ENCODE data around the gene RHEBL1. TPM values are rescaled to one million over a fixed set of nuclear protein-coding genes. Genes with fewer than 3 reads are reported as not detected.

The RHEBL1 gene
- total RNA-seq, 6 experiments from 2014 or later = 0.60 to 1.6 (median 0.86) TPM

DNA sequence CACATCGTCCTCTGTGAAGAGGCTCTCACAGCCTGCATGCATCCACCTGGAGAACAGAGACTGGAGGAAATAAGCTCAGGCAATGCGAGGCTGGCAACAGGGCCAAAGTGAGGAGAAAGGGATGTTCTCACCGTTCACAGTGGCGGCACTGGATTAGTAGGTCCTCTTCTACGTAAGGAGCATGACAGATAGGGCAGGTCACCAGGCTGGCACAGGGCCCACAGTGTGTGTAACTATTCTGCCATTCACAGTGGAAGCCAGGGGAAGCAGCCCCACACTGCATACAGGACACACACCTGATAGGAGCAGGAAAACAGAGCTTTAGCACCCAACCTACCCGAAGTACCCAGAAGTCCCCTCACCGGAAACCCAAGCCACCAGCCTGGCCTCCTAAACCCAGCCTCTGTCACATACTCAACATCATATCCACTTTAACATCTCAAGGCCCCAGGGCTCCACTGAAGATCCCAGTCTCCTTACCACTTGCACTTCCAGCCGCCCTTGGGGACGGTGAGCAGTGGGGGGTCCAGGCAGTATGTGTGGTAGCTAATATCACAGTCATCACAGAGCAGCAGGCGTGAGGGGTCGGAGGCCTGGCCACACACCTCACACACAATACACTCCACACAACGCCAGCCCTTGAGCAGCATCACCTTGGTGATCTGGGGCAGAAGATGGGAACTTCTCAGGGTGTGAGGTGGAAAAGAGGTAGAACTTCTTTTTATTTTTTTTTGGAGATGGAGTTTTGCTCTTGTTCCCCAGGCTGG is 23.5 kb downstream of the RHEBL1 start:
- Mint-ChIP-seq H3K4me1 (ENCODE audit: low read depth) (peaks cover 20% of the 10 kb centered on the region), H3K36me3 (ENCODE audit: low read depth) (peaks cover 49% of the 10 kb centered on the region), H3K4me3 (no peak overlapping the region), H3K9me3 (no peaks in the 10 kb centered on the region), H3K27me3 (ENCODE audit: insufficient read depth) (no peaks in the 10 kb centered on the region; the same call in none of the 2 replicates), H3K27ac (no peak overlapping the region)
- TF ChIP-seq, protein P1, sequence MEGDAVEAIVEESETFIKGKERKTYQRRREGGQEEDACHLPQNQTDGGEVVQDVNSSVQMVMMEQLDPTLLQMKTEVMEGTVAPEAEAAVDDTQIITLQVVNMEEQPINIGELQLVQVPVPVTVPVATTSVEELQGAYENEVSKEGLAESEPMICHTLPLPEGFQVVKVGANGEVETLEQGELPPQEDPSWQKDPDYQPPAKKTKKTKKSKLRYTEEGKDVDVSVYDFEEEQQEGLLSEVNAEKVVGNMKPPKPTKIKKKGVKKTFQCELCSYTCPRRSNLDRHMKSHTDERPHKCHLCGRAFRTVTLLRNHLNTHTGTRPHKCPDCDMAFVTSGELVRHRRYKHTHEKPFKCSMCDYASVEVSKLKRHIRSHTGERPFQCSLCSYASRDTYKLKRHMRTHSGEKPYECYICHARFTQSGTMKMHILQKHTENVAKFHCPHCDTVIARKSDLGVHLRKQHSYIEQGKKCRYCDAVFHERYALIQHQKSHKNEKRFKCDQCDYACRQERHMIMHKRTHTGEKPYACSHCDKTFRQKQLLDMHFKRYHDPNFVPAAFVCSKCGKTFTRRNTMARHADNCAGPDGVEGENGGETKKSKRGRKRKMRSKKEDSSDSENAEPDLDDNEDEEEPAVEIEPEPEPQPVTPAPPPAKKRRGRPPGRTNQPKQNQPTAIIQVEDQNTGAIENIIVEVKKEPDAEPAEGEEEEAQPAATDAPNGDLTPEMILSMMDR (IDR thresholded peaks at IDR 0.05) = no peak
- no peak for DNase-seq

DNA sequence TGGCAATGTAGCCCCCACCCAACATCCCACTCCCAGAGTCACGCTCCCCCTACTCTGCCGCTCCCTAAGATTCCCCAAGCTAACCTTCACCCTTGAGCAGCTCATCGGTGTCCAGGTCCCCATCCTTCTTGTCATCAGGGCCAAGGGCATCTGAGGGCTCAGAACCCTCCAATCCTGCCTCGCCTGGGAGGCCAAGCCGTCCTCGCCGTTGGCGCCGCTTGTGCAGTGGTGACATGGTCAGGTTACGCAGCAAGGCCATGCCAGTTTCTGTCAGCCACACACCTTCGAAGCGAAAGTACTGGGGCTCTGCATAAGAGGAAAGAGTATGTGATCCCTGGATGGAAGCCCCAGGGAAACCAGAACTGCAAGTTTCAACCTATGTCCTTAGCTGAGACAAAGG is 25.1 kb downstream of the RHEBL1 start:
- Mint-ChIP-seq H3K36me3 (ENCODE audit: low read depth) (peaks cover 38% of the 10 kb centered on the region), H3K27me3 (ENCODE audit: insufficient read depth) (peaks cover 2% of the 10 kb centered on the region), H3K27ac (no peak overlapping the region), H3K4me1 (ENCODE audit: low read depth) (peaks cover 9% of the 10 kb centered on the region), H3K9me3 (no peaks in the 10 kb centered on the region), H3K4me3 (no peak overlapping the region)
- no peak for DNase-seq
- TF ChIP-seq, protein P1 (IDR thresholded peaks at IDR 0.05) = no peak

DNA sequence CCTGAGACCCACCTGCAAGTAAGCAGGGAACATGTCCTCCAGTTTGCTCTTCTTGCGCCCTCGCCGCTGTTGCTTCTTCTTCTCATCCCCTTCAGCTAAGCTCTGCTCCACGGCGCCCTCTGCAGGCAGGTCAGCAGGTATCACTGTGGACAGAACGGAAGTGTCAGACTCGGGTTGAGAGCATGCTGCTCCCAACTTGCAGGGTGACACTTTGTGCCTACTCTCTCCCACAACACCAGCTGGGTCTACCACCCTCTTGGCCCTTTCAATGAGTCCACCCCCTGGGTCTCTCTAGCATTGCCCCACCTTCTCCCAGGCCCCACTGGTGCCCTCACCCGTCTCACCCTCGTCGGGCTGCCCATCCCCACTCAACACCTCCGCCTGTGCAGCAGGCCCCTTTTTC is 25.9 kb downstream of the RHEBL1 start:
- Mint-ChIP-seq H3K4me1 (ENCODE audit: low read depth) (peaks cover under 1% of the 10 kb centered on the region; the same call in 1 of the 2 replicates), H3K9me3 (no peaks in the 10 kb centered on the region), H3K27ac (no peak overlapping the region), H3K4me3 (no peak overlapping the region), H3K27me3 (ENCODE audit: insufficient read depth) (peaks cover 2% of the 10 kb centered on the region), H3K36me3 (ENCODE audit: low read depth) (peaks cover 34% of the 10 kb centered on the region)
- TF ChIP-seq, protein P1 (IDR thresholded peaks at IDR 0.05) = peak; percentile 83
- DNase-seq = peak; percentile 23

DNA sequence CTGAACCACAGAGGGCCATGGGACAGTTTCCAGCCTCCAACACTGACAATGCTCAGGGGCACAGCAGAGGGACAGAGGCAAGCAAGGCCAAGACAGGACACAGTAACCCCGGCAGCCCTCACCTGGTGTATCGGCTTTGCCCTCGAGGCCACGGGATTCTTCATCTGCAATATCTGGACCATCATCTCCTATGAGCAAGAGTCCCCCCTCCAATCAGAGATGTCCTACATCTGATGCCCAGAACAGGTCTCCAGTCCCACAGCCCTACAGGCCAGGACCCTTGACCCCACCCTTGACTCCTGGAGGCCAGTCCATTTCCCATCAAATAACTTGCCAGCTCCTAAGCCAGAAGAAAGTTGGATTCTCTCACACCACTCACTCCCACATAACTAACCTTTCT is 26.5 kb downstream of the RHEBL1 start:
- H3K27me3 Mint-ChIP-seq (ENCODE audit: insufficient read depth) = peaks cover 2% of the 10 kb centered on the region
- TF ChIP-seq, protein P1 (IDR thresholded peaks at IDR 0.05) = no peak
- H3K4me1 Mint-ChIP-seq (ENCODE audit: low read depth) = no peaks in the 10 kb centered on the region
- H3K36me3 Mint-ChIP-seq (ENCODE audit: low read depth) = peaks cover 31% of the 10 kb centered on the region
- no peak overlapping the region for H3K4me3 Mint-ChIP-seq
- H3K9me3 Mint-ChIP-seq = no peaks in the 10 kb centered on the region
- H3K27ac Mint-ChIP-seq = no peak overlapping the region
- DNase-seq = no peak

DNA sequence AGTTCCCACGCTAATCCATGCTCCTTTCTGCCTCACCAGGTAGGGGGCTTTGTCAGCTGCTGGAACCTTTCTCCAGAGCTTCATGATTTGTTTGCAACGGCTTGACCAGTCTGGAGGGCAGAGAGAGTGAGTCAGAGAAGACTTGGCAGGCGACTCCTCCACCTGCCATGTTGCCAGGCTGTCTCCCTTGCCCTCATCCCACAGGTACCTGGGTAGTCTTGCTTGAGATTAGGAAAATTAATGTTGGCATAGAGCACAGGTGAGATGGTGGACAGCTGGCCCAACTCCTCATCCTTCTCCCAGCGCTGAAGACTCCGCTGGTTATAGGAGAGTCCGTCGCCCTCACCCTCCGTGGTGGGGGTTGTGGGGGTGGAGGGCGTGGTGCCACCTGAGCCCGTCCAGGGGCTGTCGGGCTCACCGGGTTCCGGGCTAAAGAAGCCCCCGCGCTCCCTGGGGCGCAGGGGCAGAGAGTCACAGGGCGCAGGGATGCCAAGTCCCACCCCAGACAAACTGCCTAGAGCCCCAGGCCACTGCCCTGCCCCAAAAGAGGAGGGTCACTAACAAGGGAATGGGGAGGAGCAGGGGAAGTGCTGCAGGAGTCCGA is 27.8 kb downstream of the RHEBL1 start:
- H3K4me3 Mint-ChIP-seq = no peak overlapping the region
- no peaks in the 10 kb centered on the region for H3K9me3 Mint-ChIP-seq
- H3K36me3 Mint-ChIP-seq (ENCODE audit: low read depth) = peaks cover 23% of the 10 kb centered on the region
- TF ChIP-seq, protein P1 (IDR thresholded peaks at IDR 0.05) = no peak
- DNase-seq = no peak
- no peak overlapping the region for H3K27ac Mint-ChIP-seq
- peaks cover 4% of the 10 kb centered on the region for H3K27me3 Mint-ChIP-seq (ENCODE audit: insufficient read depth)
- H3K4me1 Mint-ChIP-seq (ENCODE audit: low read depth) = no peaks in the 10 kb centered on the region

Measured in HFFc6 (cell line).